ENCODE data around the gene FTCDNL1. TPM values are rescaled to one million over a fixed set of nuclear protein-coding genes. Genes with fewer than 3 reads are reported as not detected.

FTCDNL1 gene
- total RNA-seq, 1 donor from 2014 or later: 2.7 TPM

DNA sequence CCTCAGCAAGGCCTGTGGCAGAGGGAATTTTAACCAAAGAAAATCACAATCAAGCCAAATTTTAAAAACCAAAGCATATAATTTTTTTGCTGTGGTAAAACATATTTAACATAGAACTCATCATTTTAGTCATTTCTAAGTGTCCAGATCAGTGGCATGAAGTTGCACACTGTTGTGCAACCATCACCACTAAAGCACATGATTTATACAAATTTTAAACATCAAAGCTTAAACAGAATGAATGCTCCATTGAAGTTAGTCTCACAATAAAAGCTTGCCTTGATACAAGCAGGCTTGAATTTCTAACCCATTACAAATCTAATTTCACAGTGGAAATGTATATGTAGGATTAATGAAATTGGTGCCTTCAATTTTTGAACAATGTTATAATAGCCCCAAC is 31.2 kb downstream of the FTCDNL1 start:
- Histone ChIP-seq H3K36me3 (no peaks in the 10 kb centered on the region), H3K4me2 (no peak overlapping the region), H3K9ac (no peak overlapping the region), H3K4me1 (no peaks in the 10 kb centered on the region), H3K27me3 (no peaks in the 10 kb centered on the region), H3F3A (ENCODE audit: low read depth) (no peaks in the 10 kb centered on the region), H3K79me2 (ENCODE audit: low read depth) (no peaks in the 10 kb centered on the region), H3K9me3 (ENCODE audit: low read depth) (no peaks in the 10 kb centered on the region), H3K27ac (no peak overlapping the region), H4K20me1 (ENCODE audit: low read depth) (no peaks in the 10 kb centered on the region), H2AFZ (replicated peaks) (no peak overlapping the region), H3K4me3 (no peak overlapping the region)
- TF ChIP-seq, protein P1, sequence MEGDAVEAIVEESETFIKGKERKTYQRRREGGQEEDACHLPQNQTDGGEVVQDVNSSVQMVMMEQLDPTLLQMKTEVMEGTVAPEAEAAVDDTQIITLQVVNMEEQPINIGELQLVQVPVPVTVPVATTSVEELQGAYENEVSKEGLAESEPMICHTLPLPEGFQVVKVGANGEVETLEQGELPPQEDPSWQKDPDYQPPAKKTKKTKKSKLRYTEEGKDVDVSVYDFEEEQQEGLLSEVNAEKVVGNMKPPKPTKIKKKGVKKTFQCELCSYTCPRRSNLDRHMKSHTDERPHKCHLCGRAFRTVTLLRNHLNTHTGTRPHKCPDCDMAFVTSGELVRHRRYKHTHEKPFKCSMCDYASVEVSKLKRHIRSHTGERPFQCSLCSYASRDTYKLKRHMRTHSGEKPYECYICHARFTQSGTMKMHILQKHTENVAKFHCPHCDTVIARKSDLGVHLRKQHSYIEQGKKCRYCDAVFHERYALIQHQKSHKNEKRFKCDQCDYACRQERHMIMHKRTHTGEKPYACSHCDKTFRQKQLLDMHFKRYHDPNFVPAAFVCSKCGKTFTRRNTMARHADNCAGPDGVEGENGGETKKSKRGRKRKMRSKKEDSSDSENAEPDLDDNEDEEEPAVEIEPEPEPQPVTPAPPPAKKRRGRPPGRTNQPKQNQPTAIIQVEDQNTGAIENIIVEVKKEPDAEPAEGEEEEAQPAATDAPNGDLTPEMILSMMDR (IDR thresholded peaks at IDR 0.05): no peak
- TF ChIP-seq EZH2 (IDR thresholded peaks at IDR 0.05): no peak
- TF ChIP-seq EZH2phosphoT487 (IDR thresholded peaks at IDR 0.05): no peak
- no peak for DNase-seq (ENCODE audit: low spot score)
- Mint-ChIP-seq H3K9me3 (no peaks in the 10 kb centered on the region), H3K4me3 (no peak overlapping the region), H3K27me3 (ENCODE audit: insufficient read depth, low read depth) (peaks cover 2% of the 10 kb centered on the region), H3K27ac (no peak overlapping the region), H3K36me3 (no peaks in the 10 kb centered on the region), H3K4me1 (peaks cover 2% of the 10 kb centered on the region)

DNA sequence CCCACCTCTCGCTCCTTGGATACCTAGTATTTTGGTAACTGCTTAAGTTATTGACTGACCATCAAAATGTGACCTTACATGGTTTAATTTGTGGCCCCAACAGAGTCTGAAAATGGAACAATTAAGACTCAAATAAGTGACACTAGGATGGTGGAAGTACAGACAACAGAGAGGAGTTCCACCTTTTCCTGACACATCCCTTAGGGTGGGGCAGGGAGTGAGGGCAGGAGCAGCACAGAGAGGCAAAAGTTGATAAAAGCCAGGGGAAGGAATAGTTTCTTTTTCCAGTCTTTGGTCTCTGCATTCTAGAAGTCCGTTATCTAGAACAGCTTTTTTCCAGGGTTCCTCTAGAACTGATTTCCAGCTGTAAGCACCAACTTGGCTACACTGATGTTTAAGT is 32.2 kb downstream of the FTCDNL1 start:
- H3K27me3 Mint-ChIP-seq (ENCODE audit: insufficient read depth, low read depth): peaks cover 2% of the 10 kb centered on the region
- Histone ChIP-seq H4K20me1 (ENCODE audit: low read depth) (no peaks in the 10 kb centered on the region), H3K4me2 (no peak overlapping the region), H3K4me3 (no peak overlapping the region), H3F3A (ENCODE audit: low read depth) (no peaks in the 10 kb centered on the region), H3K27me3 (no peaks in the 10 kb centered on the region), H3K9me3 (ENCODE audit: low read depth) (no peaks in the 10 kb centered on the region), H3K36me3 (no peaks in the 10 kb centered on the region), H3K79me2 (ENCODE audit: low read depth) (no peaks in the 10 kb centered on the region), H3K4me1 (no peaks in the 10 kb centered on the region), H3K27ac (no peak overlapping the region), H3K9ac (no peak overlapping the region), H2AFZ (replicated peaks) (no peak overlapping the region)
- no peak overlapping the region for H3K4me3 Mint-ChIP-seq
- TF ChIP-seq EZH2phosphoT487 (IDR thresholded peaks at IDR 0.05) (no peak), EZH2 (IDR thresholded peaks at IDR 0.05) (no peak)
- TF ChIP-seq, protein P1 (IDR thresholded peaks at IDR 0.05): no peak
- no peak overlapping the region for H3K27ac Mint-ChIP-seq
- H3K36me3 Mint-ChIP-seq: no peaks in the 10 kb centered on the region
- no peaks in the 10 kb centered on the region for H3K9me3 Mint-ChIP-seq
- DNase-seq (ENCODE audit: low spot score): no peak
- peaks cover 8% of the 10 kb centered on the region for H3K4me1 Mint-ChIP-seq

DNA sequence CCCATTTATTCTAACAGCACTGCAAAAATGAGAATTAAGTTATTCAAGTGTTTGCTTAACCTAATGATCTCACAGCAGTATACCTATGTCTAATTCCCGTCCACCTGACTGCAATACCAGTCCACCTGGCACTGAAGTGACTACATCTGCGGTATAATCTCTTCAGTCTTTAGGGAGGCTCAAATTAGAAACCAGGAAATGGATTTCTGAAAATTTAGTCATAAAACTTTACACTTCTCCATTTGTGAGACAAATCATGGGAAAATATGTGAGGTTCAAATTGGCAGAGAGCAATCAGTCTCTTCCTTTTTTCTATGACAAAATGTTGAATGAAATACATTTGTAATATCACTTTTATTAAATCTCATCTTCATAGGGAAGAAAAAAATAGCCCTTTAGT is 33.0 kb downstream of the FTCDNL1 start:
- H3K36me3 Mint-ChIP-seq: no peaks in the 10 kb centered on the region
- H3K27me3 ChIP-seq: no peaks in the 10 kb centered on the region
- H3K4me1 Mint-ChIP-seq: peaks cover 8% of the 10 kb centered on the region
- no peaks in the 10 kb centered on the region for H3K79me2 ChIP-seq (ENCODE audit: low read depth)
- H3K4me2 ChIP-seq: no peak overlapping the region
- no peak overlapping the region for H3K27ac Mint-ChIP-seq
- H3K9me3 ChIP-seq (ENCODE audit: low read depth): no peaks in the 10 kb centered on the region
- DNase-seq (ENCODE audit: low spot score): no peak
- H3K4me3 ChIP-seq: no peak overlapping the region
- TF ChIP-seq EZH2phosphoT487 (IDR thresholded peaks at IDR 0.05): no peak
- TF ChIP-seq EZH2 (IDR thresholded peaks at IDR 0.05): no peak
- TF ChIP-seq, protein P1 (IDR thresholded peaks at IDR 0.05): no peak
- H3K36me3 ChIP-seq: no peaks in the 10 kb centered on the region
- H3K4me1 ChIP-seq: no peaks in the 10 kb centered on the region
- no peaks in the 10 kb centered on the region for H4K20me1 ChIP-seq (ENCODE audit: low read depth)
- H3F3A ChIP-seq (ENCODE audit: low read depth): no peaks in the 10 kb centered on the region
- H3K9ac ChIP-seq: no peak overlapping the region
- no peaks in the 10 kb centered on the region for H3K9me3 Mint-ChIP-seq
- H2AFZ ChIP-seq (replicated peaks): no peak overlapping the region
- peaks cover 2% of the 10 kb centered on the region for H3K27me3 Mint-ChIP-seq (ENCODE audit: insufficient read depth, low read depth)
- no peak overlapping the region for H3K4me3 Mint-ChIP-seq
- H3K27ac ChIP-seq: no peak overlapping the region

Measured in neural progenitor cell (in vitro differentiated cells).